GM19035 (cell line): ENCODE results near the gene IQCK.

Experiments
- ATAC-seq: cut with Tn5 transposase; IDR thresholded peaks from one replicate; pipeline ENCODE4 v1.9.1; 2021; ENCODE audit not compliant: unreplicated experiment

IQCK gene

DNA sequence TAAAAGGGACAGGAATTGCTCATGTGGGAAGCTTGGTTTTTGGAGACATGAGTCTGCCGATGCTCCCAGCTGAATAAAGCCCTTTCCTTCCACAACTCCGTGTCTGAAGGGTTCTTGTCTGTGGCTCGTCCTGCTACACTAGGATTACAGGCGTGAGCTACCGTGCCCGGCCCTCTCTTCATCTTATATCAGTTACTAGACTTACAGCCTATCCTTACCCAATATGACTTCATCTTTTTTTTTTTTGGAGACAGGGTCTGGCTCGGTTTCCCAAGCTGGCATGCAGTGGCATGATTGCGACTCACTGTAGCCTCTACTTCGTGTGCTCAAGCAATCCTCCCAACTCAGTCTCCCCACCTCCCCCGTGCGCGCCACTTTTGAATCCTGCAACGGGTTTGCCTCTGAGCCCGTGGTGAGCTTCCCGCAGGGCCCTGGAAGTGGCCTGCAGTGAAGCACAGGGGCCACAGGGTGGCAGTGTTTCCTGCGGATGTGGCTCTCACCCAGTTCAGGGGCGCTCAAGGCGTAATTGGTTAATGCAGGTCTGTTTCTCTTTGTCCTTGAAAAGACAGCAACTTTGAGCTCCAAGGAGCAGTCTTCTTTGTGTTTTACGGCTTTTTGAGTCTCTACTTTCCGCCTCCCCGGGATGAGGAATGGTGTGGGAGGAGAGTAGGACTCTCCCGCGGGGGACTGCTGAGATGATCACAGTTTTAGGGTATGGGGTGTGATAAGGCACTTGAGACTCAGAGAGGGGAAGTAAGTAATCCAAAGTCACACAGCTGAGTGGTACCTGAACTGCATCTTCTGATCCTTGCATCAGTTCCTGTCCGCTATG is 189.3 kb downstream of the IQCK start:
- ATAC-seq = peak; percentile 71
